ENCODE measurements around the gene PPP1R15B.
A peak's percentile ranks its signal among the peaks of the same experiment; 100 is the strongest.

The PPP1R15B gene

GRCh38 chr1:204382714-204383083, 28.9 kb downstream of the PPP1R15B start:
- intact Hi-C loops (cut with DNase I), result no loop called here
- DNase-seq, result no peak

- intact Hi-C loops (cut with DNase I), result no loop called here
- no peak for DNase-seq
Observed at GRCh38 chr1:204380293-204380831, 31.3 kb downstream of the PPP1R15B start.

GRCh38 chr1:204377800-204378668, 33.6 kb downstream of the PPP1R15B start:
- DNase-seq, result peak in 35 of 42 donors; percentile 24 to 77 (median 57)
- intact Hi-C loops (cut with DNase I), result no loop called here

- DNase-seq, result peak in 4 of 42 donors; percentile 23 to 53 (median 38)
- intact Hi-C loops (cut with DNase I), result no loop called here
Observed at GRCh38 chr1:204376919-204377799, 34.5 kb downstream of the PPP1R15B start.

GRCh38 chr1:204376465-204376864, 35.2 kb downstream of the PPP1R15B start:
- DNase-seq, result peak in 3 of 42 donors; percentile 13 to 40 (median 36)
- intact Hi-C loops (cut with DNase I), result no loop called here

GRCh38 chr1:204373911-204374310, 37.7 kb downstream of the PPP1R15B start:
- DNase-seq, result peak in 2 of 42 donors; percentile 24 to 40
- intact Hi-C loops (cut with DNase I), result no loop called here

GRCh38 chr1:204370176-204370575, 41.4 kb downstream of the PPP1R15B start:
- DNase-seq, result peak in 22 of 42 donors; percentile 39 to 81 (median 64)
- intact Hi-C loops (cut with DNase I), result no loop called here

GRCh38 chr1:204368996-204369726, 42.5 kb downstream of the PPP1R15B start:
- intact Hi-C loops (cut with DNase I), result loop anchor here (10.0 kb wide), 1 partner anchor 504 kb away; the partner anchor contains the start of gene SNRPE
- DNase-seq, result peak in 34 of 42 donors; percentile 29 to 83 (median 64)

GRCh38 chr1:204367956-204368355, 43.7 kb downstream of the PPP1R15B start:
- DNase-seq, result no peak
- intact Hi-C loops (cut with DNase I), result loop anchor here (10.0 kb wide), 1 partner anchor 503 kb away; the partner anchor contains the start of gene SNRPE

- peak in 7 of 42 donors; percentile 24 to 61 (median 49) for DNase-seq
- intact Hi-C loops (cut with DNase I), result loop anchor here (10.0 kb wide), 1 partner anchor 503 kb away; the partner anchor contains the start of gene SNRPE
Observed at GRCh38 chr1:204367193-204367858, 44.3 kb downstream of the PPP1R15B start.

GRCh38 chr1:204366759-204367158, 44.9 kb downstream of the PPP1R15B start:
- peak in 3 of 42 donors; percentile 45 to 50 (median 46) for DNase-seq
- intact Hi-C loops (cut with DNase I), result loop anchor here (10.0 kb wide), 1 partner anchor 502 kb away; the partner anchor contains the start of gene SNRPE

GRCh38 chr1:204363335-204364114, 48.1 kb downstream of the PPP1R15B start:
- peak; percentile 49 to 88 (median 78) for DNase-seq
- intact Hi-C loops (cut with DNase I), result loop anchor here (5.0 to 10.0 kb wide), 4 partner anchors 106 to 499 kb away; partner anchors contain the start of genes GOLT1A and SNRPE

GRCh38 chr1:204362984-204363334, 48.7 kb downstream of the PPP1R15B start:
- intact Hi-C loops (cut with DNase I), result loop anchor here (5.0 to 10.0 kb wide), 4 partner anchors 106 to 498 kb away; partner anchors contain the start of genes GOLT1A and SNRPE
- DNase-seq, result no peak

- intact Hi-C loops (cut with DNase I), result loop anchor here (5.0 to 10.0 kb wide), 4 partner anchors 104 to 497 kb away; partner anchors contain the start of genes GOLT1A and SNRPE
- DNase-seq, result no peak
Observed at GRCh38 chr1:204361781-204362180, 49.8 kb downstream of the PPP1R15B start.

GRCh38 chr1:204361341-204361771, 50.3 kb downstream of the PPP1R15B start:
- DNase-seq, result no peak
- intact Hi-C loops (cut with DNase I), result loop anchor here (5.0 to 10.0 kb wide), 4 partner anchors 104 to 497 kb away; partner anchors contain the start of genes GOLT1A and SNRPE

GRCh38 chr1:204360314-204360713, 51.3 kb downstream of the PPP1R15B start:
- no peak for DNase-seq
- intact Hi-C loops (cut with DNase I), result loop anchor here (5.0 to 10.0 kb wide), 4 partner anchors 103 to 496 kb away; partner anchors contain the start of genes GOLT1A and SNRPE

Measured in head of caudate nucleus (tissue), 42 donors.